ENCODE results near the gene GPR15.

DNA sequence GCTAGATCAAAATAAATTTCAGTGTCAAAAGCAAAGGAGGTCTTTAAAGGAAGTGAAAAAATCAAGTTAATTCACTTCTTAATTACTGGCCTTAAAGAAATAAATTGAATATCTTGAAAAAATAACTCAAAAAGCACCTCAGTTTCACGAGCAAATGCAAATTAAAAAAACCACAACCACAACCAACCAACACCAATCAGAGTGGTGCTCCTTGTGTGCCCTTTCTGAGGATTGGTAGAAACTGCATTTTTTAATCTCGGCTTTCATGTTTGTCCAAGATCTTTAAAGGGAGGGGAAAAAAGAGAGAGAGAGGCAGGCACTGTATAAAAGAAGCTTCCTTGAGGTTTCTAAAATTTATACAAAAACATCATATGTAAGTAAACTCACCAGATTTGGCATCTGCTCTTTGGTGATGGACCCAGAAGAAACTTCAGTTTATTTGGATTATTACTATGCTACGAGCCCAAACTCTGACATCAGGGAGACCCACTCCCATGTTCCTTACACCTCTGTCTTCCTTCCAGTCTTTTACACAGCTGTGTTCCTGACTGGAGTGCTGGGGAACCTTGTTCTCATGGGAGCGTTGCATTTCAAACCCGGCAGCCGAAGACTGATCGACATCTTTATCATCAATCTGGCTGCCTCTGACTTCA lies at the start of gene GPR15:
- TF ChIP-seq RAD21 (IDR thresholded peaks at IDR 0.05; ENCODE audit: insufficient read depth, low read depth, low read length) (no peak), EZH2 (IDR thresholded peaks at IDR 0.05; ENCODE audit: borderline replicate concordance, control insufficient read depth, low read depth, low read length) (no peak), MEF2A (IDR thresholded peaks at IDR 0.05; ENCODE audit: insufficient read depth, low read depth, low read length) (no peak), CEBPB (IDR thresholded peaks at IDR 0.05; ENCODE audit: borderline replicate concordance in 1 of 2, low read depth in 2 of 2, low read length in 2 of 2) (no peak), MAX (IDR thresholded peaks at IDR 0.05; ENCODE audit: low read depth, low read length) (no peak), ZBTB40 (IDR thresholded peaks at IDR 0.05; ENCODE audit: borderline replicate concordance) (no peak), USF1 (IDR thresholded peaks at IDR 0.05; ENCODE audit: borderline replicate concordance, extremely low read length, insufficient read depth, low read depth, low read length) (no peak)
- TF ChIP-seq, protein P1, sequence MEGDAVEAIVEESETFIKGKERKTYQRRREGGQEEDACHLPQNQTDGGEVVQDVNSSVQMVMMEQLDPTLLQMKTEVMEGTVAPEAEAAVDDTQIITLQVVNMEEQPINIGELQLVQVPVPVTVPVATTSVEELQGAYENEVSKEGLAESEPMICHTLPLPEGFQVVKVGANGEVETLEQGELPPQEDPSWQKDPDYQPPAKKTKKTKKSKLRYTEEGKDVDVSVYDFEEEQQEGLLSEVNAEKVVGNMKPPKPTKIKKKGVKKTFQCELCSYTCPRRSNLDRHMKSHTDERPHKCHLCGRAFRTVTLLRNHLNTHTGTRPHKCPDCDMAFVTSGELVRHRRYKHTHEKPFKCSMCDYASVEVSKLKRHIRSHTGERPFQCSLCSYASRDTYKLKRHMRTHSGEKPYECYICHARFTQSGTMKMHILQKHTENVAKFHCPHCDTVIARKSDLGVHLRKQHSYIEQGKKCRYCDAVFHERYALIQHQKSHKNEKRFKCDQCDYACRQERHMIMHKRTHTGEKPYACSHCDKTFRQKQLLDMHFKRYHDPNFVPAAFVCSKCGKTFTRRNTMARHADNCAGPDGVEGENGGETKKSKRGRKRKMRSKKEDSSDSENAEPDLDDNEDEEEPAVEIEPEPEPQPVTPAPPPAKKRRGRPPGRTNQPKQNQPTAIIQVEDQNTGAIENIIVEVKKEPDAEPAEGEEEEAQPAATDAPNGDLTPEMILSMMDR (IDR thresholded peaks at IDR 0.05 in 2 of 3, conservative IDR thresholded peaks at IDR 0.05 in 1 of 3; ENCODE audit: control insufficient read depth in 2 of 3, extremely low read depth in 1 of 3, insufficient read depth in 1 of 3, low read depth in 3 of 3, low read length in 3 of 3): no peak

All from GM12878 (cell line).